ENCODE results near the gene DLG2.

Gene DLG2

DNA sequence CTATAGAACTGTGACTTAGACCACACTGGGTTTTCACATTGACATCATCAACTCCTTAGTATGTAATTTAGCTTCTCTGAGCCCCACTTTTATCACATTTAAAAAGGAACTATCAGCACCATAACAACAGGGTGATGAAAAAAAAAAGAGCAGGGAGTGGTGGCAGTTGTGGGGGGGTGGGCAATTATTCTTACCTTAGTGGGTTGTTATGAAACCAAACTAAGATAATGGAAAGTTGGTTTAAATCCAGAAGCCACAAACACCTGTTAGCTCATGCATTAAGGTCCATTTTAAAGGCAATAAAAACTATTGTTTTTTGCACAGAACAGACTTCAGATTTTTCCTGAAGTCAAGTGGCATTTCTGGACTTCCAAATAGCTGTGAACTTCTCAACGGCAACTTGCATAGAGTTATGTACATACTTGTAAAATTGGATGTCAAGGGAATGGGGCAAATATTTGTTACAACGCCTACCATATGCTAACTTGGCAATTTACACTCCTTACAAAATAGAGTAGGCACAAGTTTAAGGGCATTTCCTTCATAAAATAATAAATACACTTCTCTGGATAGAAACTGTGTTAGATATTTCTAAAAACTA is 793.6 kb downstream of the DLG2 start:
- TF ChIP-seq, protein P1, sequence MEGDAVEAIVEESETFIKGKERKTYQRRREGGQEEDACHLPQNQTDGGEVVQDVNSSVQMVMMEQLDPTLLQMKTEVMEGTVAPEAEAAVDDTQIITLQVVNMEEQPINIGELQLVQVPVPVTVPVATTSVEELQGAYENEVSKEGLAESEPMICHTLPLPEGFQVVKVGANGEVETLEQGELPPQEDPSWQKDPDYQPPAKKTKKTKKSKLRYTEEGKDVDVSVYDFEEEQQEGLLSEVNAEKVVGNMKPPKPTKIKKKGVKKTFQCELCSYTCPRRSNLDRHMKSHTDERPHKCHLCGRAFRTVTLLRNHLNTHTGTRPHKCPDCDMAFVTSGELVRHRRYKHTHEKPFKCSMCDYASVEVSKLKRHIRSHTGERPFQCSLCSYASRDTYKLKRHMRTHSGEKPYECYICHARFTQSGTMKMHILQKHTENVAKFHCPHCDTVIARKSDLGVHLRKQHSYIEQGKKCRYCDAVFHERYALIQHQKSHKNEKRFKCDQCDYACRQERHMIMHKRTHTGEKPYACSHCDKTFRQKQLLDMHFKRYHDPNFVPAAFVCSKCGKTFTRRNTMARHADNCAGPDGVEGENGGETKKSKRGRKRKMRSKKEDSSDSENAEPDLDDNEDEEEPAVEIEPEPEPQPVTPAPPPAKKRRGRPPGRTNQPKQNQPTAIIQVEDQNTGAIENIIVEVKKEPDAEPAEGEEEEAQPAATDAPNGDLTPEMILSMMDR (IDR thresholded peaks at IDR 0.05; ENCODE audit: low read depth, low read length, missing control alignments), result no peak
- no peak overlapping the region for H3K4me3 ChIP-seq (ENCODE audit: low read depth, low read length)
- DNase-seq (ENCODE audit: low read depth), result no peak

DNA sequence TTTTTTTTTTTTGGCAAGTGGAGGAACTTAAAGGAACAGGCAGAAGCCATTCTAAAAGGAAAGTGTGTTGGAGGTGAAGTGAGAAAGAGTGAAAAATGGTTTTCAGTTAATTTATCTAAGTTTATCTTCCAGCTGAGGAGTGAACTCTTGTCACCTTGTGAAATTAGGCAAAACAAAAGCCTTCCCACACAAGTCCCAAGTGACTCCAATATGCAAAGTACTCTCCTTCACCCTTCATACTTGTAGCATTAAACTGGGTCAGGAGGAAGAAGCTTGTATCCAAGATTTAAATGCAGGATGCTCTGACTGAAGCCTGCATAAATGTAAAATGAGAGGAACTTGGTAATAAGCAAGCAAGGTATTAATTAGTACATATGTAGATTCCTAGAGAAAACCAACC is 796.8 kb downstream of the DLG2 start:
- TF ChIP-seq, protein P1 (IDR thresholded peaks at IDR 0.05; ENCODE audit: low read depth, low read length, missing control alignments), result no peak
- no peak for DNase-seq (ENCODE audit: low read depth)
- no peak overlapping the region for H3K4me3 ChIP-seq (ENCODE audit: low read depth, low read length)

DNA sequence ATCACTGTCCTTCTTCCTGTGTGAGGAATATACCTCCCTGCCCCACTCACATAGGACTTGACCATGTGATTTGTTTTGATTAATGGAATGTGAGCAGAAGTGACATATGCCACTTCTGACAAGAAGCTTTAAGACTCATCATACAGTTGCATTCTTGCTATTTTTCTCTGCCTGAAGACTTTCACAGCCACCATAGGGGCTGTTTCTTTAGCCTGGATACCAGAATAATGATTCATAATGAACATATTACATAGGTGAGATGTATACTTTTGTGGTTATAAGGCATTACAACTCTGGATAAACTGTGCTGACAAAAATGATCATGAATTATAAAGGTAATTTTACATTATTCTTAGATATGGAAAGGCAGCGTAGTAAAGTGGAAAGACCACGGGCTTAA is 798.0 kb downstream of the DLG2 start:
- DNase-seq (ENCODE audit: low read depth), result no peak
- H3K4me3 ChIP-seq (ENCODE audit: low read depth, low read length), result no peak overlapping the region
- TF ChIP-seq, protein P1 (IDR thresholded peaks at IDR 0.05; ENCODE audit: low read depth, low read length, missing control alignments), result no peak

DNA sequence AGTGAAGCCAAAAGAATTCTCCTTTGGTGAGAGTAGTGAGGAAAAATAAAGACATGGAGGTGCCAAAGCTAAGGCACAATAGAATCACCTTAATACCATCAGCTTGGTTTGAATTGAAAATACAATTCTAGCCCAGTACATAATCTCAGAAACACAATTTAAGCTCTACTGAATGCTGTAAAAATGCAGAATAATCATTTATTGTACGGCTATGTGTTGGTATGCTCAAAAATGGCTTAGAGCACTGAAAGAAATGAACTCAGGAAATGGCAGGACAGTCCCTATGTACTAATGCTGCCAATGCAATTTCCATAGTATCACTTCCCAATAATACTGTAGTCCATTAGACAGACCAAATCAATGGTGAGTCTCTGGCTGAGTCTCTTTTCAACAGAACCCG is 798.5 kb downstream of the DLG2 start:
- TF ChIP-seq, protein P1 (IDR thresholded peaks at IDR 0.05; ENCODE audit: low read depth, low read length, missing control alignments), result no peak
- no peak for DNase-seq (ENCODE audit: low read depth)
- H3K4me3 ChIP-seq (ENCODE audit: low read depth, low read length), result no peak overlapping the region

DNA sequence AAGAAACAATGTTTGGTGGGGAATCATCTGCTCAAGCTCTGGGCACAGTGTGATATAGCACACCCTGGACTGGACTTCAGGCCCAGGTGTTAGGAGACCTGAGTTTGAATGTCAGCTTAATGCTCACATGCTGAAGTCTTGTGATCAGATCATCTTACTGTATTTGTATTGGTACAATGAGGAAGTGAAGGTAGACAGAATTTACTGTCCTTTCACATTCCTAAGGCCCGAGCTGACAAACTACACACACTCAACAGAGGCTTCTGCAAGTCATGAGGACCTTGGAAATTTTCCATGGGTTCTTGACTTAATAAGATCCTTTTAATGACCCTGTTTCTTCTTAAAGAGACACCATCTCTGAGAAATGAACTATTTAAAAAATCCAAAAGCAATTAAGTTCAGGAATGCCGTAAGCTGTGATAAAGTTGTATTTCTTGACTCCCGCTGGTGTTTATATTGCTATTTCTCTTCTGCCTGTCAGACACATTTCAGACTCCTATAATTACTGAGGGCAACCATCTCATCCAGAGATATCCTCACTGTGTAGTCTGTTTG is 802.0 kb downstream of the DLG2 start:
- TF ChIP-seq, protein P1 (IDR thresholded peaks at IDR 0.05; ENCODE audit: low read depth, low read length, missing control alignments), result no peak
- DNase-seq (ENCODE audit: low read depth), result no peak
- no peak overlapping the region for H3K4me3 ChIP-seq (ENCODE audit: low read depth, low read length)

DNA sequence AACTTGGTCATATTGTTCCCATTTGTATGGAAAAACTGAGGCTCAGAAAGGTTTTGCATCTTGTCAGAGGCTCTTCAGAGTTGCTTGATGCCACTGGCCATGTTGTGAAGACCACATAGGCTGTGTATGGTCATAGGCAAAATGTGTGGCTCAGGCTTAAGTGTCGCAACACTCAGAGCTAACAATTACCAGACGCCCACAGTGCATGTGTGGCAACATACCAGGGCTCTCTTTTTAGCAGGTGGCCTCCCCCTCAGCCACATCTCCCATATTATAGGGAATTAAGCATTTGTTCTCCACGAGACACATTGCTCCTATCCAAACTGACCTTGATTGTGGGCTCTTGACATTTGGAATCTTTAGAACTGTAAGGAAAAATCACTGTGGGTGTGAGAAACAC is 802.5 kb downstream of the DLG2 start:
- TF ChIP-seq, protein P1 (IDR thresholded peaks at IDR 0.05; ENCODE audit: low read depth, low read length, missing control alignments), result no peak
- no peak overlapping the region for H3K4me3 ChIP-seq (ENCODE audit: low read depth, low read length)

DNA sequence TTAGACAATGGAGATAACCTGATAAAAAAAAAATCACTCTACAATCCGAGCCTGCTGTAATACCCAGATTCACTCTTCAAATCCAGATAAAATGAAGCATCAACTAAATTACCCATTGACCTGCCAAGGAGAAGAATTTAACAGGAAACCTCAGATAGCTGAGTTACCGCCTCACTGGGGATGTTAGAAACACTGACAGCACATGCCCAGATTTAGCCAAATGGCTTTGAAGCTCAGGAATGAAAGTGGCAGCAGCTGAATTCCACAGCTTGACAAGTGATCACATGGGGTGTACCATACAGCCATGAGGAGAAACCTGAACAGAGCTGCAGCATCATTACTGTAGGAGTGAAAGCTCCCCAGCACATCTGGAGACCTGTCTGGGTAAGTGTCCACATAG is 807.6 kb downstream of the DLG2 start:
- TF ChIP-seq, protein P1 (IDR thresholded peaks at IDR 0.05; ENCODE audit: low read depth, low read length, missing control alignments), result no peak
- DNase-seq (ENCODE audit: low read depth), result no peak
- no peak overlapping the region for H3K4me3 ChIP-seq (ENCODE audit: low read depth, low read length)

More for the DNA sequence above, 802.5 kb downstream of the DLG2 start:
- no peak for DNase-seq (ENCODE audit: low read depth)

All from GM12864 (cell line).